HuH-7.5 (cell line): ENCODE measurements around the gene ZNF322.
A peak's percentile ranks its signal among the peaks of the same experiment; 100 is the strongest.

Experiments used
- DNase-seq: peaks from one replicate; pipeline ENCODE4 v3.0.0; 2011; ENCODE audit warnings: low spot score

The ZNF322 gene

DNA sequence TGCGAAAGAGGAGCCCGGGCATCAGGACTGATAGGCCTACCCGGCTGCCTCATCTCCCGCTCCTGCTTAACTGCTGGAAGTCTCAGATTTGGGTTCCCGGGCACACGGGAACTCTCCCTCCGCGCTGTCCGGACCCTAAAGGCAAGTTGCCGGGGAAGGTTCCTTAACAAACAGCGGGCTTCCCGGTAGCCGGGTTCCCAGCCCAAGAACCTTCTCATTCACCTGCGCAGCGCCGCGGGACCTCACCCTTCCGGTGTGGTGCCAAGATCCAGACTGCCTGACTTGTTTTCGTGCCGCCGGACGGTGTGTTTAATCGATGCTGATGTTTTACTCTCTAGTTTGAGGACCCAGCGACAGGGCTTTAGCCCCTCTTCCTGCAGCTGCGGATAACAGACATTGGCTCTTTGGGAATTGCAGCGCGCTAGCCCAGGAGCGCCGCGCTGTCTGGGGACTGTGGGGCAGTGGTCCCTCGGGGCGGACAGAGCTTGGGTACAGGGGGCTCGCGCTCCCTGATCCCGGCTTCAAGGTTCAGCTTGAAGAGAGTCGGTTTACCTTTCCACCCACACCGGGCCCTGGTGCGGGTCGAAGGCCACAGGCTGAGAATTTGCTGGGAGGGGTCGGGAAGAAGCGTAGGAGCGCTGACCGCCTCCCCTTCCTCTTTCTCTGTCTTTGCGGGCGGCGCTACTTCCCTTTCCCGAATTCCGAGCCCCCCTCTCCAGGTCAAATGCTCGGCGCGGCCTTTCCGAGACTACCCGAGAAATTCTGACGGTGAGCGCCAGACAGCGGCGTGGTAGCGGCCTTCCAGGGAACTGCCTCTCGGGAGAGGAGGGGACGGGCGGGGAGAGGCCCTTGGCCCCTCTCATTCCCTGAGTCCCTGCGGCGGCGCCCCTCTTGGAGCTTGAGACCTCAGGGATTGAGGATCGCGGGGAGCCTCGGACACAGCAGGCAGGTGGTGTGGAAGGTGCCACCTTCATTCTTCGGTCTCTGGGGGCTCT lies 45.6 kb downstream of the ZNF322 start:
- DNase-seq: no peak

- no peak for DNase-seq
Observed at GRCh38 chr6:26613201-26613600, 46.3 kb downstream of the ZNF322 start.

DNA sequence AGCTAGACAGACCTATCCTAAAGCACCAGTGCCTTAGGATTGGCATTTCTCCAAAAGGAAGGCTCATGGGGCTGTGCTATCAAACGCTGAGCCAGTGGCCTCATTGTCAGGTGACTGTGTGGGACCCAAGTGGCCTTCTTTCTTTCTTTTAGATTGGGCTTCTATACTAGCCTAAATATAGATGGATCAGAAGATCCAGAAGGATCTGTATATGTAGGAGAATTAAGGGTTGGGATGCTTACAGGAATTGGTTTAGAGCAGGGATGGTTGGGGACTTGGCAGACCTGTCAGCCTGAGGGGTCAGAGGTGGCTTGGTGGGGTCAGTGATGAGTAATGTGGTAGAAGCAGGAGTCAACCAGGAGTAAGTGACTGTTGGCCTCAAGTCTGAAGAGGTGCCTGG lies 47.9 kb downstream of the ZNF322 start:
- DNase-seq: no peak

DNA sequence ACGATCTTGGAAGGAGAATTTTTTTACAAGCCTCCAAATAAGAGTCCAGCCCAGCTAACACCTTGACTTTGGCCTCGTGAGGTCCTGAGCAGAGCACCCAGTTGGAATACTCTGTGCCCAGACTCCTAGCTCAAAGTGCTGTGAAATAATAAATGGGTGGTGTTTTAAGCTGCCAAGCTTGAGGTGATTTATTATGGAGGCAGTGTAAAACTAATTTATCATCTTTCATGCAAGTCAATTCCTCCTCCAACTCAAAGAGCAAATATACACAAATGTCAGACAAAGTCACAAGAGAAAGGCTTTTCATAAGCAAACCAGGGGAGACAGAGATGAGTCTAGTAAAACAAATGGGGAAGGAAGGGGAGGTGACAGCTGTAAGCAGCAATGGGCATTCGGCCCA lies 50.1 kb downstream of the ZNF322 start:
- no peak for DNase-seq

DNA sequence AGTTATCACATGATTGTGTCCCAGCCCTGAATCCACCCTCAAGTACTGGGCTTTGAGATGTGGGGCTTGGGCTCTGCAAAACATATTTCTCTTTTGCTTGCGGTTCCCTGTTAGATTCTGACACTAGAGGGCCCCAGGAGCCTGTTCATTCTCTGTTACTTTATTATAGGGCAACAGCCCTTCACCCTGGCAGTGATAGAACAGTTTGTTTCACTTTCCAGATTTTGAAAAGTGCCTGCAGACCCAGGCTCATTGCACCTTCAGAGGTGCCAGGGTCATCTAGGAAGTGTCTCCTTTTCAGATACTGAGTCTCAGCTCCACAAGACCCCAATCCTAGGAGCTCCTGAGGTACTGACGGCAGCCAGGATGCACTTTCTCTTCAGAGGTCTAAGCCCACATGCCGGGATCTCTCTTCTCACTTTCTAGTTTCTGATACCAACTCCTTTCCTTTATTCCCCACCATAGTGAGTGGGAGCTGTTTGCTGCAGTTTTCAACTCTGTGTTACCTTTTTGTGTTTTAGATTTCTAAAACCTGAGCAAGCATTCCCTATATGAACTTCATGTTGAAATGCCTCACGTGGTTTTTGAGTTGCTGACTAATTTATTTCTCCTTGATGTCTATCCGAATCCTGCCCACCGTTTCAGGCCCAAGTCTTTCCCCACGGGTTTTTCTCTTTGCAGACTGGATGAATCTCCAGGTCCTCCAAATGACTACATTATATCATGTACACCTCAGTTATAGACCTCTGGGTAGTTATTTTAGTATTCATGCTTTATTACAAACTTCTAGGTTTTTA lies 51.9 kb downstream of the ZNF322 start:
- no peak for DNase-seq

DNA sequence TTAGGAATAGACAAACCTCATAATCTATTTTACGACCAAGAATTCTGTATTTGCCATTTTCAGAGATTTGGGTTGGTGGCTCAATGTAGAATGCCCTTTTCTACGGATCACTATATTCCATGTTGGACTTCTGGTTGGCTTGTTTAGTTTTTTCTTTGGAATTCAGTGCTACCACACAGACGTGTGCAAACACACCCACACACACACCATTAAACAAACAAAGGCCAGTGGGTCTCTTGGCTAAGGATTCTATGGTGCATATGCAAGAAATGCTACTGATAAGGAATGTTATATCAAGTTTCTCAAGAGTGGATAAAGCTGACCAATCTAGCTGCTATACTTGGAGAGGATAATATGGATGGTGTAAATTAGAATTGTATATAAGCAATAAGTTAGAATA lies 54.7 kb downstream of the ZNF322 start:
- DNase-seq: no peak

DNA sequence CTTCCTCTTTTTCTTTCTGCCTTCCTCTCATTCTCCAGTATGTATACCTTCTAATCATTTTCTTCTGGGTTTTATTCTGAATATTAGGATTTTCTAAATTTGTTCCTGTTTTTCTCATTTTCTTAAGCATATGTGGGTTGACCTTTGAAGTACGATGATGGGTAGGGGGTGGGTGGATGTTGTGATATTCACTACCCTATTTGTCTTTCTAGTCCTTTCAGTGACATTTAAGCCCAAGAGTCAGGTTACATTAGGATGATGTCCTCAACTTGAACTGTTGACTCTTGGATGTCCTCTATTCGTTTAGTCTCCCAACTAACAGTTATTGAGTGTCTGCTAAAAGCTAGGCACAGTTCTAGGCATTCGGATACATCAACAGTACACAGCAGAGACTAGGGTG lies 55.5 kb downstream of the ZNF322 start:
- DNase-seq: no peak

DNA sequence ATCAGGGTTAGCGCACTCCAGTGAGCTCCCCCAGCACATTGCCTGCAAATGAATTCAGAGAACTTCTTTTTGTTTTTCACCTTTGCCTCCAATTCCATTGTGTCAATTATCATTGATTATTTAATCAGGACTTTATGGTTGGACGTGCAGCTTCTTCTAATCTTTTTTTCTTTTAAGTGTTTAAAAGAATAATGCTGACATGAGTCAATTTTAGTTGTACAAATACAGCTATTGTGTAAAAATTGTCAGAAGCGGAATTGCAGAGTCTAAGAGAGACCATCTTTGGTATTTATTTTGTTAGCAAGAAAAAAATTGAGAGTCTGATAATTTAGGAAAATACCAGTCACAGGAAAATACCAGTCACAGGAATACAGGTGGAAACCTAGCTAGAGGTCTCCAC lies 57.3 kb downstream of the ZNF322 start:
- DNase-seq: no peak

- DNase-seq: no peak
Observed at GRCh38 chr6:26600759-26601158, 58.8 kb downstream of the ZNF322 start.

DNA sequence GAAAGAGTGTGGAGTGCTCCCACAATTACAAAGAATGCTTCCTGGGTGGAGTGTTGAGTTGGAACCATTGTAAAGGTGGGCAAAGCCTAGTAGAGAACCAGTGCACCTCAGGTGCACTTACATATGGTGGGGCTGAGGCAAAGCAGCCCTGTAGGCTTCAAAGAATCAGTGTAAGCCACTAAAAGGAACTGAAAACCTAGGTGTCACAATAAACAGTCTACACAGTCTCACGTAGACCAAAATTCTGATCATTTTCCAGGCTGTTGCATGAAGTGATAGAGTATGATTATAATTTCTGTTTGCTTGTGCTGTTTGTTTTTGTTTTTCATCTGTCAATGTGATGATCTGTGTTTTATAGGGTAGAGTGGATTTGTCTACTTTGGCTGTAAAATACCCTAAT lies 60.0 kb downstream of the ZNF322 start:
- DNase-seq: no peak

GRCh38 chr6:26599134-26599533 lies 60.4 kb downstream of the ZNF322 start:
- DNase-seq: no peak

- DNase-seq: no peak
Observed at GRCh38 chr6:26598267-26598666, 61.3 kb downstream of the ZNF322 start.

- DNase-seq: no peak
Observed at GRCh38 chr6:26597821-26598220, 61.7 kb downstream of the ZNF322 start.

DNA sequence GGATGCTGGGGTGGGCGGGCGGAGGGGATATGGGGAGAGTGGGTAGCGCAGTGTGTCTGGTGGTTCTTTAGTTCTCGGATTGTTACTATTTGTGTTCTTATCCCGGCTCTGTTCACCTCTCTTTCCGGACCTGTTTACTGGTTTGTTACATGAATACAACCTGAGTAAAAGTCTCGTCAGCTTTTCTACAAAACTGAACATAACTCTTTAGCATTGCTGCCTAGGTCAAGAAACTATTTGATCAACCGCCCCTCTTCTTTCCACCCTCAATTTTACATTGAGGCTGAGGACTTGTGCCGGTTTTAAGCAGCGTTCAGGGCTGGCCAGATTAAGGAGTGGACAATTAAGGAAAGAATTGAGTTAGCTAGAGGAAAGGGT lies 62.2 kb downstream of the ZNF322 start:
- DNase-seq: no peak

DNA sequence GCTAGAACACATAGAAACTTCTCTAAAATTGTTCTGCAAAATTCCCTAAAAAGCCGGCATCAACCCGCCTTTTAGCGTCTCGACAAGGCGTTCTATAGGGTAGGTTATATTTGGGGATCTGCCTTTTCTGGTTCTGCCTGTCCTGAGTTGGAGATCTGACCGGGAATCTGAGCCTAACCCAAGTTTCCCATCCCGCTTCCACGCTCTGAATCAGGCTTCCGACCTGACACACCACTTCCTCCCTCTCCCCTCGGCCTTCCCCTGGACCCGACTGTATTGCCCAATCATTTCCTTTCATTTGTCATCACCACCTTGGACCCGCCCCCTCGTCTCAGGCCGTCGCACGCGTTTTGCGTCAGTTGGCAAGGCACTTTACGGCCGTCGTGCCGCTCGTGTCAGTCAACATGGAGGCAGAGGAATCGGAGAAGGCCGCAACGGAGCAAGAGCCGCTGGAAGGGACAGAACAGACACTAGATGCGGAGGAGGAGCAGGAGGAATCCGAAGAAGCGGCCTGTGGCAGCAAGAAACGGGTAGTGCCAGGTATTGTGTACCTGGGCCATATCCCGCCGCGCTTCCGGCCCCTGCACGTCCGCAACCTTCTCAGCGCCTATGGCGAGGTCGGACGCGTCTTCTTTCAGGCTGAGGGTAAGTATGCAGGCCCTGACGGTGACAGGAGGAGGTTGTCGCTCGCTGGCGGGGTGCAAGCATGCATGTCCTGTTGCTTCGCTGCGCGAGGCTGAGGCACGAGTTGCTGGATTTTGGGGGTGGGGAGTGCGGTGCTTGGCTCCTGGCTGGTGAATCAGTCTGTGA lies 62.8 kb downstream of the ZNF322 start, which contains the start of gene ABT1:
Gene ABT1 (plus strand): TSS at position 375 of the 810 bp plus-strand sequence. CDS start 30 bp downstream, at position 405.
- peak; percentile 73 for DNase-seq

- peak; percentile 48 for DNase-seq
Observed at GRCh38 chr6:26595669-26596269, 63.8 kb downstream of the ZNF322 start.

DNA sequence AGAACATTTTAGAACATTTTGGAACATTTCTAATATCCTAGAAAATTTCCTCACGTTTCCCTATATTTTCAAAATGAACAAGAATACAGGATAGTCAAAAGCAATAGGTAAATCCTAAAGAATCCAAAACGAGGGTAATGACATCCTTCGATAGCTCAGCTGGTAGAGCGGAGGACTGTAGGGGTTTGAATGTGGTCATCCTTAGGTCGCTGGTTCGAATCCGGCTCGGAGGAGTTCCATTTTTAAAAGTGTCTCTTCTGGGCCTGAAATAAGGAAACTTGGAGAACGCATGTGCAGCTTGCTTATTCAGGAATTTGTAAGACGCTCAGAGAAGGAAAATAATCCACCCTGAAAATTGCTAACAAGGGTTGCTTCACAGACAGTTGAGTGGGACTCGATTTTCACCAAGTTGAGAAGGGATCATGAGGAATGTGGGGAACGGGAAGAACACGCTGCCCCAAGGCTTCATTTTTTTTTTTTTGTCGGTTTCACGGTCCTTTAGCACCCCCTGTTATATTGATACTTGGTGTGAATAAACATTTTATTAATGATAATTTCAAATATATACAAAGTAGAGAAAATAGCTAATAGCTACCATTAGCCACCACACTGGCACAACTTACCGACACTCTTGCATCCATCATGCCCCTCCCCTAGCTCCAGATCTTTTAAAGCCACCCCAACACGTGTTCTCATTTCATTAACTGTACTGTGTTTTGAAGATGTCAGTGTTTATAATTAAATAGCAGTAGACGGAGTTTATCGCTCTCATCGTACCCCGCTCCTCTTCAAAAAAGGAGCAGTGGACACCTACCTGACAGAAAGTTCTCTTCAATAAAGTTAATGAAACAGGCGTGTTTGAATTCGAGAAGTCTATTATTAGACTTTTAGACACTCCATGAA lies 64.6 kb downstream of the ZNF322 start:
- DNase-seq: no peak

- DNase-seq: no peak
Observed at GRCh38 chr6:26594131-26594498, 65.4 kb downstream of the ZNF322 start.

- no peak for DNase-seq
Observed at GRCh38 chr6:26593278-26594130, 66.0 kb downstream of the ZNF322 start.

DNA sequence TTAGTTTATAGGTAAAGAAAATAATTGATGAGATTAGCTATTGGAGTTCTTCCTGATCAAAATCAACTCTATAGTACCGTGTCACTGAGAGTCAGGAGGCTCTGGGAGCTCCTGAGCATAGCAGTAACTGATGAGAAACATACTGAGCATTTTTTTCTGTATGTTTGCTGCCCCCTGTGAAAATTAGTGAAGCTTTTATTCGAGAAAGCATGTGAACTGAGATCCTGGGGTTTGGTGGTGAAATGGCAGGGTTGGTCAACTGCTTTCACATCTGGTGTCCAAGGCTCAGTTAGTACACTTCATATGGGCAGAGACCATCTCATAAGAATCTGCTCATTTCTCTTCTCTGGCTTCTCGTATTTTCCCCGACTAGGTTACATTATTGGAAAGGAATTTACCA lies 66.9 kb downstream of the ZNF322 start:
- no peak for DNase-seq
